ENCODE data around the gene PLCB2. TPM values are rescaled to one million over a fixed set of nuclear protein-coding genes. Genes with fewer than 3 reads are reported as not detected.

PLCB2 gene
- total and polyA plus RNA-seq, 12 donors = 2.5 to 100 (median 24.3) TPM

DNA sequence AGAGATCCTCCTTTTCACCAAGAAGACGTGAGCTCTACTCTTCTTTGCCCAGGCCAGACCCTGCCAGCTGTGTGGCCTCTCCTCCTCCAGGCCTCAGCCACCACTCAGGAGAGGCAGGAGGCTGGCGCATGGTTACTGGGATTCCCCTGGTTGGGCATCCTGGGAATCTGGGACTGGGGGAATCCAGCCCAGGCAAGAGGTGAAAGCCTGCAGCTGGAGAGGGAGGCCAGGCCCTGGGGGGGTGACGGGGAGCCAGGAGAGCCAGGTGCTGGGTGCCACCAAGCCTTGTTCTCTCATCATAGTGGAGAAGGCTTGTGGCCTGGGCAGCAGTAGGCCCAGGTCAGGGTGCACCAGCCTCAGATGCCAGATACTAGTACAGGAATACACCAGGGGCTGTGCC is 26.8 kb upstream of the PLCB2 start:
- peak overlapping the region; percentile 28 to 91 (median 50) for H3K27ac ChIP-seq

GRCh38 chr15:40333922-40334492 is 26.3 kb upstream of the PLCB2 start:
- H3K9me3 ChIP-seq (replicated peaks in 1 of 3) = no peaks in the 10 kb centered on the region
- H3K27me3 ChIP-seq = no peaks in the 10 kb centered on the region
- H3K4me1 ChIP-seq (replicated peaks in 1 of 2) = peaks cover 10 to 39% of the 10 kb centered on the region in 2 donors
- no peaks in the 10 kb centered on the region for H3K36me3 ChIP-seq (replicated peaks in 1 of 2)
- DNase-seq = peak in 6 of 7 donors; percentile 68 to 83 (median 72)
- peak overlapping the region; percentile 28 to 91 (median 60) for H3K27ac ChIP-seq
- TF ChIP-seq POLR2A (IDR thresholded peaks at IDR 0.05) (peak in 1 of 2 donors; percentile 26), CTCF (IDR thresholded peaks at IDR 0.05) (no peak)
- intact Hi-C loops (cut with DNase I) = no loop called here
- WGBS, 4 donors = 37 to 61% (median 52%) methylated on average over 10 to 12 of the region's 12 CpGs
- H3K4me3 ChIP-seq = peak overlapping the region in 1 of 4 donors; percentile 11

More for the DNA sequence above, 26.8 kb upstream of the PLCB2 start:
- Histone ChIP-seq H3K9me3 (replicated peaks in 1 of 3) (no peaks in the 10 kb centered on the region), H3K4me1 (replicated peaks in 1 of 2) (peaks cover 15 to 44% of the 10 kb centered on the region in 2 donors), H3K4me3 (no peak overlapping the region), H3K27me3 (no peaks in the 10 kb centered on the region), H3K36me3 (replicated peaks in 1 of 2) (no peaks in the 10 kb centered on the region)
- intact Hi-C loops (cut with DNase I) = no loop called here
- no peak for DNase-seq
- WGBS, 4 donors = 42 to 89% (median 78%) methylated on average over 2 to 3 of the region's 3 CpGs; no CpG with 5 or more reads in 1 of the 4 donors
- no peak for TF ChIP-seq POLR2A (IDR thresholded peaks at IDR 0.05)
- TF ChIP-seq CTCF (IDR thresholded peaks at IDR 0.05) = no peak

GRCh38 chr15:40332113-40332781 is 24.5 kb upstream of the PLCB2 start:
- Histone ChIP-seq H3K27ac (peak overlapping the region in 1 of 5 donors; percentile 91), H3K36me3 (replicated peaks in 1 of 2) (no peaks in the 10 kb centered on the region), H3K9me3 (replicated peaks in 1 of 3) (no peaks in the 10 kb centered on the region), H3K27me3 (no peaks in the 10 kb centered on the region), H3K4me1 (replicated peaks in 1 of 2) (peaks cover 0 to 29% of the 10 kb centered on the region in 2 donors), H3K4me3 (no peak overlapping the region)
- intact Hi-C loops (cut with DNase I) = no loop called here
- no peak for TF ChIP-seq POLR2A (IDR thresholded peaks at IDR 0.05)
- no peak for TF ChIP-seq CTCF (IDR thresholded peaks at IDR 0.05)
- WGBS, 4 donors = 59 to 72% (median 70%) methylated on average over 8 of the region's 8 CpGs
- peak in 1 of 7 donors; percentile 20 for DNase-seq

DNA sequence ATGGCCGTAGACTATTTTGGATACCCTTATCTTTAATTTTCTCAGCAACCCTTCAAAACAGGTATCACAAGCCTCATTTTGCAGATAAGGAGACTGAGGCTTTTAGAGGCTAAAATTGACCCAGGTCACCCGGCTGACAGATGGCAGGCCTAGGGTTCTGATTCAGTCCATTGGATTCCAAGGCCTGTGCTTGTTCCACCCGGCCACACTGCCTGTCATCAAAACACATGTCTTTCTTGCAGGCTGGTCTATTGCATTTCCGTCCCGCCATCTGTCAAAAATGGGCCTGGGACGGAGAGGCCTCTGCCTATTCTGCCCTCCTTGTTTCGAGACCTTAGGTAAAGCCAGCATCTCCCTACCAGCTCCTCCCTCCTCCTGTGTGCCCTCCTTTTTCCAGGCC is 23.9 kb upstream of the PLCB2 start:
- peak overlapping the region in 1 of 5 donors; percentile 18 for H3K27ac ChIP-seq
- intact Hi-C loops (cut with DNase I) = no loop called here
- WGBS, 4 donors = 90 to 96% (median 90%) methylated on average over 7 of the region's 7 CpGs
- DNase-seq = no peak
- H3K9me3 ChIP-seq (replicated peaks in 1 of 3) = no peaks in the 10 kb centered on the region
- no peaks in the 10 kb centered on the region for H3K36me3 ChIP-seq (replicated peaks in 1 of 2)
- no peak overlapping the region for H3K4me3 ChIP-seq
- TF ChIP-seq CTCF (IDR thresholded peaks at IDR 0.05) (no peak), POLR2A (IDR thresholded peaks at IDR 0.05) (no peak)
- H3K27me3 ChIP-seq = no peaks in the 10 kb centered on the region
- peaks cover 0 to 29% of the 10 kb centered on the region in 2 donors for H3K4me1 ChIP-seq (replicated peaks in 1 of 2)
